HepG2 (cell line): ENCODE results near the gene SNX21. TPM values are rescaled to one million over a fixed set of nuclear protein-coding genes. Genes with fewer than 3 reads are reported as not detected.

Experiments
- AGO1 ChIP-seq: fragments of 200-400 bp; formaldehyde crosslinking; IDR thresholded peaks from 2 replicates; pipeline ENCODE4 v1.6.1; 2017; ENCODE audit warnings: mild to moderate bottlenecking, low read depth, low read length, moderate library complexity; ENCODE audit not compliant: poor library complexity, severe bottlenecking
- CENPT ChIP-seq: sonication (generic); formaldehyde crosslinking; IDR thresholded peaks from 2 replicates; pipeline ENCODE4 v1.8.0; 2022; ENCODE audit warnings: low read depth, mild to moderate bottlenecking, moderate library complexity, missing genetic modification reagents
- ELF3 ChIP-seq: IDR thresholded peaks from 2 replicates; pipeline ENCODE4 v1.6.1; 2016; ENCODE audit warnings: missing genetic modification reagents, missing compliant biosample characterization
- HBP1 ChIP-seq: IDR thresholded peaks from 2 replicates; pipeline ENCODE4 v1.6.1; 2016; ENCODE audit warnings: low read depth, control low read depth
- SRSF4 ChIP-seq: fragments of 200-400 bp; formaldehyde crosslinking; IDR thresholded peaks from one replicate; pipeline ENCODE4 v1.6.1; 2018; ENCODE audit warnings: mild to moderate bottlenecking, low read depth, low read length, moderate library complexity; ENCODE audit not compliant: poor library complexity, severe bottlenecking
- ZBTB7B ChIP-seq: sonication (generic); formaldehyde crosslinking; IDR thresholded peaks from 2 replicates; pipeline ENCODE4 v1.4.0; 2020; ENCODE audit warnings: missing genetic modification reagents
- ZHX2 ChIP-seq, 2 experiments: sonication (generic) in 1 of 2; formaldehyde crosslinking in 1 of 2; IDR thresholded peaks; 2 replicates each; pipeline versions ENCODE4 v1.6.1 to v1.9.0; 2014 to 2022; ENCODE audit warnings: antibody characterized with exemption in 1 of 2, borderline replicate concordance in 1 of 2, inconsistent platforms in 1 of 2, low read depth in 1 of 2, missing genetic modification reagents in 1 of 2
- ZMAT3 ChIP-seq: sonication (generic); formaldehyde crosslinking; conservative IDR thresholded peaks from 2 replicates; pipeline ENCODE4 v1.7.0; 2021; ENCODE audit warnings: missing genetic modification reagents
- ZNF224 ChIP-seq: sonication (generic); formaldehyde crosslinking; IDR thresholded peaks from 2 replicates; pipeline ENCODE4 v1.5.0; 2020; ENCODE audit warnings: mild to moderate bottlenecking, missing genetic modification reagents
- ZNF460 ChIP-seq: sonication (generic); formaldehyde crosslinking; IDR thresholded peaks from 2 replicates; pipeline ENCODE4 v1.5.1; 2020; ENCODE audit warnings: missing genetic modification reagents, mild to moderate bottlenecking, borderline replicate concordance
- ZNF468 ChIP-seq: sonication (generic); formaldehyde crosslinking; IDR thresholded peaks from 2 replicates; pipeline ENCODE4 v1.8.0; 2022; ENCODE audit warnings: mild to moderate bottlenecking, moderate library complexity, missing genetic modification reagents
- ZNF614 ChIP-seq: IDR thresholded peaks from 2 replicates; pipeline ENCODE4 v1.6.1; 2018; ENCODE audit warnings: missing biosample characterization, missing genetic modification reagents, inconsistent platforms, borderline replicate concordance
- ZNF782 ChIP-seq: sonication (generic); formaldehyde crosslinking; IDR thresholded peaks from 2 replicates; pipeline ENCODE4 v1.4.0; 2020; ENCODE audit warnings: missing genetic modification reagents, mild to moderate bottlenecking, borderline replicate concordance
- ZSCAN22 ChIP-seq: sonication (generic); formaldehyde crosslinking; IDR thresholded peaks from 2 replicates; pipeline ENCODE4 v1.4.0; 2020; ENCODE audit warnings: mild to moderate bottlenecking, missing genetic modification reagents
- polyA plus RNA-seq, 8 experiments: library from polyadenylated mRNA; depleted of rRNA in 3 of 8; stranded (reverse) in 7 of 8; unstranded in 1 of 8; fragments of >200 nt; fragmentation: Illumina TruSeq in 4 of 8; extraction: Trizol in 4 of 8; gene quantifications; 2 replicates each; pipeline versions ENCODE4 v1.2.1 to v1.2.3, GENCODE V29; 2011 to 2016; ENCODE audit warnings: low read depth in 4 of 8, missing spikeins in 1 of 8, mixed read lengths in 1 of 8; ENCODE audit not compliant: insufficient read depth in 1 of 8
- total RNA-seq, 5 experiments: library from RNA; depleted of rRNA; stranded (reverse); fragments of >200 nt; fragmentation: Illumina TruSeq; extraction: Trizol; gene quantifications; 2 replicates each; pipeline ENCODE4 v1.2.3, GENCODE V29; 2016; ENCODE audit warnings: low read depth in 1 of 5
- TF ChIP-seq, protein P1 (sequence below): sonication (generic); formaldehyde crosslinking; IDR thresholded peaks from 2 replicates; pipeline ENCODE4 v1.4.0; 2020; ENCODE audit warnings: missing genetic modification reagents, borderline replicate concordance
- TF ChIP-seq, protein P2 (sequence below): sonication (generic); formaldehyde crosslinking; IDR thresholded peaks from 2 replicates; pipeline ENCODE4 v1.5.0; 2020; ENCODE audit warnings: mild to moderate bottlenecking, missing genetic modification reagents

SNX21 gene
- total and polyA plus RNA-seq, 2 of the 13 experiments (the other 11 are each of a cell fraction or from before 2014, with no cell fraction given), result 7.7 to 12.8 TPM

DNA sequence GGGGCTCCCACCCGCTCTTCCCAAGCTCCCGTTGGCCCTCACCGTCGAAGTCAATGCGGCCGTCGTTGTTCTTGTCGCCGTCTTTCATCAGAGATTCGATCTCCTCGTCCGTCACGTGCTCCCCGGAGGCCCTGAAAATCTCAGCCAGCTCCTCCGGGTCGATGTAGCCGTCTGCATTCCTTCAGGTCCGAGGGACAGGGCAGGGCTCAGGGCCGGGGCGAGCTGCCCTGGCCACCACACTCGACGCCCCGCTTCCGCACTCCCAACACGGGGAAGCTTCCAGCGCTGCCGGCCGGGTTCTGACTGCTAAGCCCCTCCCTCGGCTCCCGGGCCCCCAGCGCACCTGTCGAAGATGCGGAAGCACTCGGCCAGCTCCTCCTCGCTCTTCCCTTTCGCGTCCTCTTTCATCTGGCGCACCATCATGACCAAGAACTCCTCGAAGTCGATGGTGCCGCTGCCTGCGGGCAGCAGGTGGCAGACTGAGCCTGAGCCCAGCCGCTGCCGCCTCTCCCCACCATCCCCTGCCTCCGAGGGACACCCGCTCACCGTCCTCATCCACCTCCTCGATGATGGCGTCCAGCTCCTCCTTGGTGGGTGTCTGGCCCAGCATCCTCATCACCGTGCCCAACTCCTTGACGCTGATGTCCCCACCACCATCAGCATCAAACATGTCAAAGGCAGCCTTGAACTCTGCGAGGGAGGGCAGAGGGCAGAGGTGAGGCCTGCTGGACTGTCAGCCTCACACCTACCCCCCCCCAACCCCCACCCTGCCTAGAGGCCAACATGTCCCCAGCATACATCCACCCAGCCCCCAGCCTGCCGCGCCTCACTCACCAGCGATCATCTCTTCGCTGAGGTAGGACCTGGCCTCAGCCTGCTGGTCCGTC, 9.4 kb upstream of the SNX21 start (continued):
- TF ChIP-seq ZSCAN22, result no peak
- no peak for TF ChIP-seq HBP1 (CRISPR knock-in tag)
- TF ChIP-seq, protein P1, sequence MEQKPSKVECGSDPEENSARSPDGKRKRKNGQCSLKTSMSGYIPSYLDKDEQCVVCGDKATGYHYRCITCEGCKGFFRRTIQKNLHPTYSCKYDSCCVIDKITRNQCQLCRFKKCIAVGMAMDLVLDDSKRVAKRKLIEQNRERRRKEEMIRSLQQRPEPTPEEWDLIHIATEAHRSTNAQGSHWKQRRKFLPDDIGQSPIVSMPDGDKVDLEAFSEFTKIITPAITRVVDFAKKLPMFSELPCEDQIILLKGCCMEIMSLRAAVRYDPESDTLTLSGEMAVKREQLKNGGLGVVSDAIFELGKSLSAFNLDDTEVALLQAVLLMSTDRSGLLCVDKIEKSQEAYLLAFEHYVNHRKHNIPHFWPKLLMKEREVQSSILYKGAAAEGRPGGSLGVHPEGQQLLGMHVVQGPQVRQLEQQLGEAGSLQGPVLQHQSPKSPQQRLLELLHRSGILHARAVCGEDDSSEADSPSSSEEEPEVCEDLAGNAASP (CRISPR knock-in tag), result peak; percentile 34; the same call in 1 of the 2 replicates
- no peak; the same call in 1 of the 2 replicates for TF ChIP-seq ZNF614 (CRISPR knock-in tag)
- TF ChIP-seq ZHX2 (IDR thresholded peaks at IDR 0.05; ENCODE audit: low read depth), result no peak
- no peak for TF ChIP-seq ZHX2 (CRISPR knock-in tag; IDR thresholded peaks at IDR 0.05; ENCODE audit: borderline replicate concordance)
- TF ChIP-seq, protein P2, sequence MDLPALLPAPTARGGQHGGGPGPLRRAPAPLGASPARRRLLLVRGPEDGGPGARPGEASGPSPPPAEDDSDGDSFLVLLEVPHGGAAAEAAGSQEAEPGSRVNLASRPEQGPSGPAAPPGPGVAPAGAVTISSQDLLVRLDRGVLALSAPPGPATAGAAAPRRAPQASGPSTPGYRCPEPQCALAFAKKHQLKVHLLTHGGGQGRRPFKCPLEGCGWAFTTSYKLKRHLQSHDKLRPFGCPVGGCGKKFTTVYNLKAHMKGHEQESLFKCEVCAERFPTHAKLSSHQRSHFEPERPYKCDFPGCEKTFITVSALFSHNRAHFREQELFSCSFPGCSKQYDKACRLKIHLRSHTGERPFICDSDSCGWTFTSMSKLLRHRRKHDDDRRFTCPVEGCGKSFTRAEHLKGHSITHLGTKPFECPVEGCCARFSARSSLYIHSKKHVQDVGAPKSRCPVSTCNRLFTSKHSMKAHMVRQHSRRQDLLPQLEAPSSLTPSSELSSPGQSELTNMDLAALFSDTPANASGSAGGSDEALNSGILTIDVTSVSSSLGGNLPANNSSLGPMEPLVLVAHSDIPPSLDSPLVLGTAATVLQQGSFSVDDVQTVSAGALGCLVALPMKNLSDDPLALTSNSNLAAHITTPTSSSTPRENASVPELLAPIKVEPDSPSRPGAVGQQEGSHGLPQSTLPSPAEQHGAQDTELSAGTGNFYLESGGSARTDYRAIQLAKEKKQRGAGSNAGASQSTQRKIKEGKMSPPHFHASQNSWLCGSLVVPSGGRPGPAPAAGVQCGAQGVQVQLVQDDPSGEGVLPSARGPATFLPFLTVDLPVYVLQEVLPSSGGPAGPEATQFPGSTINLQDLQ (CRISPR knock-in tag), result no peak
- no peak for TF ChIP-seq ZNF468 (CRISPR knock-in tag)
- TF ChIP-seq ZNF782 (CRISPR knock-in tag), result no peak
- TF ChIP-seq SRSF4, result no peak
- no peak for TF ChIP-seq CENPT (CRISPR knock-in tag)
- no peak for TF ChIP-seq ELF3 (CRISPR knock-in tag)
- TF ChIP-seq ZNF224 (CRISPR knock-in tag), result no peak
- TF ChIP-seq ZBTB7B (CRISPR knock-in tag), result no peak
- peak; percentile 67 for TF ChIP-seq AGO1
- TF ChIP-seq ZNF460 (CRISPR knock-in tag), result no peak
- TF ChIP-seq ZMAT3, result no peak
